ENCODE results near the gene FAM240A.

The FAM240A gene

DNA sequence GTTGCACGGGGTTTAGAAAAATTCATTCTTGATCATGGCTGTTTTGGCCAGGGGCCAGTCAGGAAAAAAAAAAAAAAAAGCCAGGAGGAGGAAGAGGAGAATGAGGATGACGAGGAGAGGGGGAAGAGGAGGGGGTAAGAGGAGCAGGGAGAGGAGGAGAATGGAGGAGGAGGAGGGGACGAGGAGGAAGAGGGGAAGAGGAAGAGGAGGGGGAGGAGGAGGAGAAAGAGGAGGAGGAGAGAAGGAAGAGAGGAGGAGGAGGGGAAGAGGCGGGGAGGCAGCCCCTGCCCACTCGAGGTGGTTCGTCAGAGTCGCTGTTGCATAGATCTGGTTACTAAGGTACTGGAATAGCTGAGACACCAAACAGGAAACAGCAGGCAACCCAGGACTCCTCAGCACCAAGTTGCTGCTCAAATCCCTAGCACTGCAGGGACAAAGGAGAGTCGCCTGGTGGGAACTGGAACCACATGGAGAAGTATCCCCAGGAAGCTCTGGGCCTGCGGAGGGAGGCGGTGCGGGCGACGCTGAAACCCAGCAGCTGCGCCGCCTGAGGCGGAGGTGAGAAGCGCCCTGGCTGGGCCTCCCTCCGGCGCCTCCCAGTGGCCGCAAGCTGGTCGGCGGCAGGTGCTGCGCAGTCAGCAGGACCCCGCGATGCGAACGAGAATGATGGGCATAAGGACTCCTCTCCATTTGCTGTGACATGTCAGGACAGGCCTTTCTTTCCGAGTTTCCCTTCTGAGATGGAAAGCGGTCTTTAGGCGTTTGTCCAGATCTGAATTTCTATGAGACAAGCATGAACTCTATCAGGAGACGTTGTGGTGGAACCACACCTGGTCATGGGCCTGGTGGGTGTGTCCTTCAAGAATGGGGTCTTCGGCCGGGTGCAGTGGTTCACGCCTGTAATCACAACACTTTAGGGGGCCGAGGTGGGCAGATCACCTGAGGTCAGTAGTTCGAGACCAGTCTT lies 17.5 kb downstream of the FAM240A start:
- TF ChIP-seq, protein P1, sequence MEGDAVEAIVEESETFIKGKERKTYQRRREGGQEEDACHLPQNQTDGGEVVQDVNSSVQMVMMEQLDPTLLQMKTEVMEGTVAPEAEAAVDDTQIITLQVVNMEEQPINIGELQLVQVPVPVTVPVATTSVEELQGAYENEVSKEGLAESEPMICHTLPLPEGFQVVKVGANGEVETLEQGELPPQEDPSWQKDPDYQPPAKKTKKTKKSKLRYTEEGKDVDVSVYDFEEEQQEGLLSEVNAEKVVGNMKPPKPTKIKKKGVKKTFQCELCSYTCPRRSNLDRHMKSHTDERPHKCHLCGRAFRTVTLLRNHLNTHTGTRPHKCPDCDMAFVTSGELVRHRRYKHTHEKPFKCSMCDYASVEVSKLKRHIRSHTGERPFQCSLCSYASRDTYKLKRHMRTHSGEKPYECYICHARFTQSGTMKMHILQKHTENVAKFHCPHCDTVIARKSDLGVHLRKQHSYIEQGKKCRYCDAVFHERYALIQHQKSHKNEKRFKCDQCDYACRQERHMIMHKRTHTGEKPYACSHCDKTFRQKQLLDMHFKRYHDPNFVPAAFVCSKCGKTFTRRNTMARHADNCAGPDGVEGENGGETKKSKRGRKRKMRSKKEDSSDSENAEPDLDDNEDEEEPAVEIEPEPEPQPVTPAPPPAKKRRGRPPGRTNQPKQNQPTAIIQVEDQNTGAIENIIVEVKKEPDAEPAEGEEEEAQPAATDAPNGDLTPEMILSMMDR (IDR thresholded peaks at IDR 0.05; ENCODE audit: poor library complexity, severe bottlenecking): peak; percentile 72

DNA sequence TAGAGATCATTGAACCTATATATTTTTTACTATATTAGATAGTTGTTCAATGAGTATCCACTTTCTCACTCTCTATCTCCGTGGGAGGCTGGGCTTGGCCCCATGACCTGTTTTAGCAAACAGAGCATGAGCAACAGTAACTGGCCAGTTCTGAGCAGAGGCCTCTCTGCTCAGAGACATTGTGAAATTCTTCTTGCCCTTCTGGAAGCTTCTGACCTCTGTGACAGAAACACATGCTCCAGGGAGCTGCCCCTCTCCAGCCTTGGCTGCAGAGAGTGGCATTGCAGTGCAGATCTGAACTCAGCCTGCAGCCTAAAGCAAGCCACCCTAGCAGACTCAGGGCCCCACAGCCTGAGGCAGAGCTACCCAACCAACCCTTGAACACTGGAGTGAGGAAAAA lies 20.5 kb downstream of the FAM240A start:
- H3K27me3 ChIP-seq (ENCODE audit: insufficient read depth, poor library complexity, severe bottlenecking): no peaks in the 10 kb centered on the region
- ATAC-seq (ENCODE audit: low read depth): no peak
- H3K4me3 ChIP-seq (ENCODE audit: severe bottlenecking): no peak overlapping the region
- no peak overlapping the region for H3K27ac ChIP-seq (ENCODE audit: poor library complexity, severe bottlenecking)
- H3K4me1 ChIP-seq (ENCODE audit: insufficient read depth, poor library complexity, severe bottlenecking): no peaks in the 10 kb centered on the region
- H3K9me3 ChIP-seq (ENCODE audit: severe bottlenecking): peaks cover 2% of the 10 kb centered on the region
- no peaks in the 10 kb centered on the region for H3K36me3 ChIP-seq (ENCODE audit: low read depth)
- DNase-seq (ENCODE audit: low spot score): no peak
- TF ChIP-seq, protein P1 (IDR thresholded peaks at IDR 0.05; ENCODE audit: poor library complexity, severe bottlenecking): no peak

More for the DNA sequence above, 17.5 kb downstream of the FAM240A start:
- no peaks in the 10 kb centered on the region for H3K27me3 ChIP-seq (ENCODE audit: insufficient read depth, poor library complexity, severe bottlenecking)
- H3K4me3 ChIP-seq (ENCODE audit: severe bottlenecking): no peak overlapping the region
- DNase-seq (ENCODE audit: low spot score): no peak
- no peaks in the 10 kb centered on the region for H3K4me1 ChIP-seq (ENCODE audit: insufficient read depth, poor library complexity, severe bottlenecking)
- no peaks in the 10 kb centered on the region for H3K36me3 ChIP-seq (ENCODE audit: low read depth)
- H3K27ac ChIP-seq (ENCODE audit: poor library complexity, severe bottlenecking): no peak overlapping the region
- peak; percentile 88 for ATAC-seq (ENCODE audit: low read depth)
- H3K9me3 ChIP-seq (ENCODE audit: severe bottlenecking): no peaks in the 10 kb centered on the region

DNA sequence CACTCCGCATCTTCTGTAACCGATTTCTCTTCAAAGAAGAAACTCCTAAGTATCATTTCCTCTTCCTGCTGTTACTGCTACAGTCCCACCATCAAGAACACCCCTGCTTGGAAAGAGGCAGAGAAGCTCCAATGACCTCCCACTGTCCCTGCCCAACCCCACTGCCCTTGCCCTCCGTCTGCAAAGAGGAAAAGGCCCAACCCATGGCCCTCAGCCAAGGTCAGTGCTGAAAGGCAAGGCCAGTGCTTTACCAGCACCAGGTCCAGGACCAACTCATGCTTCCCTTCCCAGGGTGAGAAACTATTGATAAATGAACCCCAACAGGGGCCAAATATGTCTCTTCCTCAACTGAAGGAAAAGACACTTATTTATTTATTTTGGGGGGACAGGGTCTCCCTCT lies 22.5 kb downstream of the FAM240A start:
- no peak overlapping the region for H3K4me3 ChIP-seq (ENCODE audit: severe bottlenecking)
- ATAC-seq (ENCODE audit: low read depth) (no peak), DNase-seq (ENCODE audit: low spot score) (no peak)
- H3K27me3 ChIP-seq (ENCODE audit: insufficient read depth, poor library complexity, severe bottlenecking): no peaks in the 10 kb centered on the region
- no peaks in the 10 kb centered on the region for H3K36me3 ChIP-seq (ENCODE audit: low read depth)
- no peak overlapping the region for H3K27ac ChIP-seq (ENCODE audit: poor library complexity, severe bottlenecking)
- TF ChIP-seq, protein P1 (IDR thresholded peaks at IDR 0.05; ENCODE audit: poor library complexity, severe bottlenecking): no peak
- no peaks in the 10 kb centered on the region for H3K4me1 ChIP-seq (ENCODE audit: insufficient read depth, poor library complexity, severe bottlenecking)
- H3K9me3 ChIP-seq (ENCODE audit: severe bottlenecking): peaks cover 2% of the 10 kb centered on the region

DNA sequence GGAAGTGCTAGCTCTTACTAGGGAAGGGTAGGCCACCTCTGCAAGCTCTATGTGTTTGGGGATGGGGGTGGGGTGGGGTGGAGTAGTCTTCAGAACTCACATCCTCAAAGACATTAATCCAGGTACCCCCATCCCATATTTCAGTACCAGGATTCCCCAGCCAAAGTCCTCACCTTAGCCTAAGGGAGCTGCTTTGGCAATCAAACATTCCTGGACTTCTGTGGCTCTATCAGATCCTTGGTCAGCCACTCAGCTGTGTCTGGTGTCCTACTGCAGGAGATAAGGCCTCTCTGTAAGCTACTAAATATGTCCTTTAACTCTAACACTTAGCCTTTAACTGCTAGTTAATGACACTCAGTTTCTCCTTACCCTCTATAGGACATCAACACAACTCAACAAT lies 26.9 kb downstream of the FAM240A start:
- Histone ChIP-seq H3K4me3 (ENCODE audit: severe bottlenecking) (no peak overlapping the region), H3K36me3 (ENCODE audit: low read depth) (no peaks in the 10 kb centered on the region), H3K9me3 (ENCODE audit: severe bottlenecking) (peaks cover 2% of the 10 kb centered on the region), H3K27ac (ENCODE audit: poor library complexity, severe bottlenecking) (no peak overlapping the region), H3K4me1 (ENCODE audit: insufficient read depth, poor library complexity, severe bottlenecking) (no peaks in the 10 kb centered on the region), H3K27me3 (ENCODE audit: insufficient read depth, poor library complexity, severe bottlenecking) (no peaks in the 10 kb centered on the region)
- TF ChIP-seq, protein P1 (IDR thresholded peaks at IDR 0.05; ENCODE audit: poor library complexity, severe bottlenecking): no peak
- ATAC-seq (ENCODE audit: low read depth): no peak
- no peak for DNase-seq (ENCODE audit: low spot score)

DNA sequence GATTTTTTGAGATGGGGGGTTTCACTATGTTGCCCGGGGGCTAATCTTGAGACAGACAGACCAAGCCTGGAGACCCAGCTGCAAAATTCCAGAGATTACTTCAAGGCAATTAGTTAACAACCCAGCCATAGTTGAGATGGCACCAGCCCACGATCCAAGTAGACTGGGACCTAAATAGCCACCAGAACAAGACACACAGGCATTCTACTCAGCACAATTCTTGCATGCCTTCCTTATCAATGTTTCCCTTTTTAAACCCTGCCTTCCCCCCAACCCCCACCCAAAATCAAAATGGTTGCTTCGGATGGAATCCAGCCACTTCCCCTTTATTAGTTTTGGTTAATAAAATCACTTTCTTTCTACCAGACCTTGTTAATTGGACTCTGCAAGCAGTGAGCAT lies 28.6 kb downstream of the FAM240A start:
- TF ChIP-seq, protein P1 (IDR thresholded peaks at IDR 0.05; ENCODE audit: poor library complexity, severe bottlenecking): no peak
- Histone ChIP-seq H3K9me3 (ENCODE audit: severe bottlenecking) (peaks cover 2% of the 10 kb centered on the region), H3K27me3 (ENCODE audit: insufficient read depth, poor library complexity, severe bottlenecking) (no peaks in the 10 kb centered on the region), H3K36me3 (ENCODE audit: low read depth) (no peaks in the 10 kb centered on the region), H3K4me1 (ENCODE audit: insufficient read depth, poor library complexity, severe bottlenecking) (no peaks in the 10 kb centered on the region), H3K4me3 (ENCODE audit: severe bottlenecking) (no peak overlapping the region), H3K27ac (ENCODE audit: poor library complexity, severe bottlenecking) (no peak overlapping the region)
- ATAC-seq (ENCODE audit: low read depth): no peak
- DNase-seq (ENCODE audit: low spot score): no peak

All from RWPE2 (cell line).